Brain pericyte (primary cell): ENCODE results near the gene SSBP4.

Experiments used
- DNase-seq: peaks from one replicate; pipeline ENCODE4 v3.0.0-alpha.2; 2012; ENCODE audit warnings: low read depth, low spot score

SSBP4 gene

DNA sequence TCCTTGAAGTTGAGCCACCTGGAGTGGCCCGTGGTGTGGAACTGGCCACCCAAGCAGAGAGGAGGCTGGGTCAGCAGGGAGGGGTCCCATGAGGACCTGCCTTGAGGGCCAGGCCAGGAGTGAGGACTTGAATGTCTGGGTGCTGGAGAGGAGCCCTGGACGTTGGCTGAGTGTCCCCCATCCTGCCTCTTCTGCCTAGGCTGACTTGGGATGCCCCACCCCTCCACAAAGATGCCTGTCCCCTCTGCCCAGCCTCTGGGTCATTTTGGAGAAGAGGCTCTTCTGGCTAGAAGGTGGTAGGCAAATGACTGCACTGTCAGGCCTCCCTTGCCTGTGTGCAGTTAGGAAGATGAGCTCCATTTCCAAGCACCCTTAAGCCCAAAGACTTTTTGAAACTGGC lies 1.7 kb downstream of the SSBP4 start:
- DNase-seq = no peak

DNA sequence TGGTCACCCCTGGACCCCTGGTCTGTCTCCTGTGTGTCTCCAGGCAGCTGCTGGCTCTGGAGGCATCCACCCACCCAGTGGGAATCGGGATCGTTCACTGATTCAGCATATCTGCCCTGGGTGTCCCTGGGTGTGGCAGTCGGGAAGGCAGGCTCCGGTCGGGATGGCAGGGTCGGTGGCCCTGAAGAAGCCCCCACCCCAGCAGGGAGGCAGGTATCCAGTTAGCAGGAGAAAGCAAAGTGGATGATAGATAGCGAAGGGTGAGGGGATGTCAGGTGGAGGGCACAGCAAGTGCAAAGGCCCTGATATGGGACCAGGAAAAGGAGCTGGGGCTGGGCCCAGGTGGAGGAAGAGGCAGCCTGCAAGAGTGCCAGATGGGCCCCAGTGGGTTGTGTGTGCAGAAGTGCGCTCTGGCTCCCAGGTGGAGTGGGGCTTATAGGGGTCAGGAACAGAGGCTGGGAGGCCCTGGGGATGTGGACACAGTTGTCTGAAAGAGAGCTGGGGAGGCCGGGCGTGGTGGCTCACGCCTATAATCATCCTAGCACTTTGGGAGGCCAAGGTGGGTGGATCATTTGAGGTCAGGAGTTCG lies 2.3 kb downstream of the SSBP4 start:
- DNase-seq = no peak

DNA sequence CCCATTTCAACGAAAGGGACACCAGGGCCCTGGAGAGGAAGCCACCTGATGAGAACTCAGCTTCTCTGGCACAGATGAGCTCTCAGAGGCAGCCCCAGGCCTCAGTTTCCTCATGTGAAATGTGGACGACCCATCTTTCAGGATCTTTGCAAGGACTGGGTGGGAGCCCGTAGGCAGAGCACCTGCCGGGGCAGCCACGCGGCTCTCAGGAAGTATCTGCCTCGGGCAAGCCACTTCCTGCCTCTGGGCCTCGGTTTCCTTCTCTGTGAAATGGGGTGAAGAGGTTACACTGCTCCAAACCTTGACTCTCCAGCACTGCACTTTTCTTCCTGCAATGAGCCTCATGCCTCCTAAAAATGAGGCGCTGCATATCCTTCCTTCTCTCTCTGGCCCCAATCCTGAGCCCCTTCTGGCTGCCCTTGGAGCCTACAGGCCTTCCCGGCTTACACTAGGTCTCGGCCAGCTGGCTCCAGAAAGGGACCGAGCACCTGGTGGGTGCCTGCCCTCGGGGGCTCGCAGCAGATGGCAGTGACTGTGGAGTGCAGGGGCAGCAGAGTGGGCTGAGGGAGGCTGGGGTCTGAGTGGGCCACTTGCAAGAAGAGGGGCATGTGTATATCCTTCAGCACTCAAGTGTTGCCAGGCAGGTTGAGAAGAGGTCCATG lies 3.5 kb downstream of the SSBP4 start:
- no peak for DNase-seq

DNA sequence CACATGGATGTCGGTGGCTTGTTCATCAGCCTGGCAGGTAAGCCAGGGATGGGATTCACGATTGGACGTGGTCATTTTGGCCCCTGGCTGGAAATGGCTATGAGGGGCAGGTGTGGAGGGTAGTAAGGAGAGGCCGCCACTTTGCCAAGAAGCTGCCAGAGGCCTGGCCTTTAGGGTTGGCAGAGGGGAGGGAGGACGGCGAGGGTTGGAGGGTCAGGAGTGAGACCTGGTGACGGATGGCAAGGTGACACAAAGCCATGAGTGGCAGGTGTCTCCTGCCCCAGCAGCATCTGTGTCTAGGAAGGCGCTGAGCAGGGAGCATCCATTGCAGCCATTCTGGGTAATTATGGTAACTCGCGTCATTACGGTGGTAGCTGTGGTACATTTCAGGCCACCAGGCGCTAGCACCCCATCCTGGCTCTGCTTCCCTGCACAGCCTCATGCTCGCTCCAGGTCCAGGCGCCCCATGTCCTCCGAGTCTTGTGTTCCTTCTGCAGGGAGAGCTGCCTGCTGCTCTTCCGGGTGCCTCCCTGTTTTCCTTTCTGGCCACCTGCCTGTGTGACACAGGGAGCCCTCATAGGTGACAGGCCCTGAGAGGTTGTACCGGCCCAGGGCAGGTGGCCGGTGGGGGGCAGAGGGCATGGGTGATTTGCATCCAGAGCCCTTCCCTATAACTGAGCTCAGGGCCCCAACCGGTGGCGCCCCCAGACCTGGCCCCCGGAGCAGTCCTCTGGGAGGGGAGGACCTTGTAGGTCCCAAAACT lies 4.2 kb downstream of the SSBP4 start:
- no peak for DNase-seq

DNA sequence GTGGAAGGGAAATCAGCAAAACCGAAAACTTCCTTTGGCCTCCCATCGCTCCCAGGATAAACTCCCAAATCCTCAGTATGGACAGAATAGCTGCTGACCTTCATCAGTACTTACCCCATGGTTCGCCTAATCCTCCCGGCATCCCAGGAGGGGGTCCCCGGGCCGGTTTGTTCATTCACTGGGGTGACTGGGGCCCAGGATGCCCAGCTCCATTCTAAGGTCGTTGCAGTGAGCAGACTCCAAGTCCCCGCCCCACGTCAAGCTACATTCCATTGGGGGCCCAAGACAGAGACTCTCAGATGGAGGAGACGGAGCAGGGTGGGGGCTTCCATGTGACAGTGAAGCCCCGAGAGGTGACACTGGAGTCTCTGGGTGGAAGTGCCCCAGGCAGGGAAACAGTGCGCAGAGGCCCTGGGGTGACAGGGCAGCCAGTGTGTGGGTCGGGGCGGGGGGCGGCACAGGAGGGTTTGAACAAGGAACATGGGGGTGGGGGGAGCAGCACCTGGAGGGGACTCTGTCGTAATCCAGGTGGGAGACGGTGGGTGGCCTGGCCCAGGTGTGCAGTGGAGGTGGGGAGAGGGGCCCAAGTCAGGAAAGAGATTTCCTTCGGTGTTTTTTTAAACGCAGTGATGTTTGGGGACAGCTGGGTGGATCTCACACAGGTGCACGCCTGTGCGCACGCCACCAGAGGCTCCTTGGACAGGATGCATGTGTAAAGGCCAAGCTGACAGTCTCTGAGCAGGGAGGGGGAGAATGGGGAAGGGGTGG lies 5.1 kb downstream of the SSBP4 start:
- no peak for DNase-seq

DNA sequence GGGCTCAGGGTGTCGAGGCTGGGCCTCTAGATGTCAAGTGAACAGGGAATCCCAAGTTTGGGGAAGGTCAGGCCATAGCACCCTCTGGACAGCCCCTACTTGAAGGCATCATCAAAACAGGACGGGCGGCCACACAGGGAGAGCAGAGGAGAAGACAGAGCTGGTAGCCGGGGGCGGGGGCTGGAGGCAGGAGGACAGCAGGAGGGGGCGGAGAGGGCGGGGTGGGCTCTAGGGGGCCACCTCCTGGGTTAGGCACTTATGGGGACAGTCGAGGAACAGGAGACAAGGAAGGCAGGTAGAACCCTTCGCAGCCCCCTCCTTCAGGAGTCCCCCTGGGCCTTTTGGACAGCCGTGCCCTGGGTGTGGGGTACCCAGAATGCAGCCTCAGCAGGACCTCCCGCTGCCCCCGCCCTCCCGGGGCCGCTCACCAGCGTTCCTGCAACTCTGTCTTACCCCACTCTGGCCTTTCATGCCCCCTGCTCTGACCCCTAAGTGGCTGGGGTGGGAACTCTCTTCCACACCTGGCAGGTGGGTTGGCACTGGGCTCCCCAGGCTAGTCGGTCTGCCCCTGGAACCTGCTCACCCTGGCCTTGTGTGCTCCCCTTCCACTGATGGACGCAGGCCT lies 5.8 kb downstream of the SSBP4 start:
- no peak for DNase-seq

DNA sequence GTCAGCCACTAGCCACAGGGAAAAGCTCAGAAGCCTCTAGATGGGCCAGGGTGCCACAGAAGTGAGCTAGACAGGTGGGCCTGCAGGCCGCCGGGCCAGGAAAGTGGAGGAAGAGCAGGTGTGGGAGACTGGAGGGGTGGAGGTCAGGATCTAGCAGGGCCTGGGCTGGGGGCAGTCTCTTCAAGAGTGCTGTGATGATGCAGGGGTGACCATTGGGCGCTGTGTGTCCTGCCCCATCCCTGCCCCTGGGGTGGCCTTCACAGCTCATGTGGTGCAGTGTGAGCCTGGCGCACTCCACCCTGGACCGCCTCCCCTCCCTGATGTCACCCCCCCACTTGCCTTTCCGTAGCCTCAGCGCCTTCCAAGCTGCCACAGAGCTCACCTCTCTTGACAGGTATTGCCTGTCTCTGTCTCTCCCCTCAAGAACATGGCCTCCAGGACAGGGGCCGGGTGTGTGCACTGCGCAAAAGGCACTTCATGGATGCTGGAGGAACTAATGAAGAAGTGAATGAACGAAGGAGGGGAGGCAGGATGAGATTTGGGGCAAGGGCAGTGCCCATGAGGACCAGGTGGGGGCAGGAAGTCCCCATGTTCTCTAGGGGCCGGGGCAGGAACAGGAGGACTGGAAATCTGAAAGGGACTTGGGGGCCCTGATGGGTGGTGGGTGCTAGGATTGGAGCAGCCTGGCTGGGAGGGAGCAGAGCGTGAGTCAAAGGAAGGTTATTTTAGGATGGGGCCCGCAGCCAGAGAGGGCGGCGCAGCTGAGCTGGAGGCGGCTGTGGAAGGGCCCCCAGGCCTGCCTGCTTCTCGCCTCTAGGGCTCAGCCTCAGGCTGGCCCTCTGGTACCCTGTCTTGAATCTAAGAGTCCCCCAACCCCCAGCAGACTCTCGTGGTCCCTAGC lies 6.6 kb downstream of the SSBP4 start:
- no peak for DNase-seq

DNA sequence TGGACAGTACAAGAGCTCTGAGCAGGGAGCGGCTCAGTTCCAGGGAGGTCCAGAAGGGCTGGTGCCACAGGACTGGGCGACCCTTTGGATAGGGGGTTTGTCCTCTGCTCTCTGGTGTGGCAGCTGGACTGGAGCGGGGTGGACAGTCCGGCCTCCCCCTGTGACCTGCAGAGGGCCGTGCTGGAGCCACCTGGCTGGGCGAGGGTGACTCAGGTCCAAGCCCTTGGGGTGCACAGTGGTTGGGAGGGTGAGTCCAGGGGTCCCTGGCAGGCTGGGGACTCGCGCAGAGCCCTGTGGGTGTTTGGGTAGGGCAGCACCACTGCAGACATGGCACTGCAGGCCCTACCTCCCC lies 7.2 kb downstream of the SSBP4 start:
- no peak for DNase-seq

DNA sequence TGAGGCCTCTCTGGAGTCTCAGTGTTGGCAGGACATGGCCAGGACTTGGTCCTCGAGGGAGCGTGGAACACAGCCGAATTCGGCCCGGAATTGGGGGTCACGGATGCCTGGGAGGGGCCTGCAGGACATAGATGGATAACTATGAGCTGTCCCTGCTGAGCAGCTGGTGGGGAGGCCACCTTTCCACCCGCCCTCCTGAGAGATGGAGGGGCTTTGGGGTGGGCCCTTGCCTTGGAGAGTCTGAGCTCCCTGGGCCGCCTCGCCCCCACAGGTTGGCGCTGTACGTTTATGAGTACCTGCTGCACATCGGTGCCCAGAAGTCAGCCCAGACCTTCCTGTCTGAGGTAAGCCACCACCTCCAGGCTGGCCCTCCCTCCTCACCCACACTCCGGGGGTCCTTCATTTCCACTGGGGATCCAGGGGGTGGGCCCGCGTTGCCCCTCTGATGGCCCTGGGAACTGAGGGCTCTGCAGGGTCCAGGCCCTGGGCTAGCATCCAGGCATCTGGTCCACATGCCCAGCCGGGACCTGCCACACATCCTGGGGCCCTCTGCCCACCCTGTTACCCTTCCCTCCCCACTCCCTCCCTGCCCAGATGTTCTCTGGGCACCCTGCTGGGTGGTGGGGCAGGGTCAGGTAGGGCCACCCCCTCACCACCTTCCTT lies 8.0 kb downstream of the SSBP4 start:
- no peak for DNase-seq

DNA sequence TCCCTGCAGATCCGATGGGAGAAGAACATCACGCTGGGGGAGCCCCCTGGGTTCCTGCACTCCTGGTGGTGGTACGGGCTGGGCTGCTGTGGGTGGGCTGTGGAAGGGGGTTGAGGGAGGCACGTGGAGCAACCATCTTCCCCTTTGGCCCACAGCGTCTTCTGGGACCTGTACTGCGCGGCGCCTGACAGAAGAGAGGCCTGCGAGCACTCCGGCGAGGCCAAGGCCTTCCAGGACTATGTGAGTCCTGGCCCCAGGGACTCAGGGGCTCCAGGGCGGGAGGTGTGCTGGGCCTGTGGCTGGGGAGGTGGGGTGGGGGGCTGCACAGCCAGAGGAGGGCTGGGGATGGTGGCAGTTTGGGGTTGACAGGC lies 8.5 kb downstream of the SSBP4 start:
- DNase-seq = no peak

DNA sequence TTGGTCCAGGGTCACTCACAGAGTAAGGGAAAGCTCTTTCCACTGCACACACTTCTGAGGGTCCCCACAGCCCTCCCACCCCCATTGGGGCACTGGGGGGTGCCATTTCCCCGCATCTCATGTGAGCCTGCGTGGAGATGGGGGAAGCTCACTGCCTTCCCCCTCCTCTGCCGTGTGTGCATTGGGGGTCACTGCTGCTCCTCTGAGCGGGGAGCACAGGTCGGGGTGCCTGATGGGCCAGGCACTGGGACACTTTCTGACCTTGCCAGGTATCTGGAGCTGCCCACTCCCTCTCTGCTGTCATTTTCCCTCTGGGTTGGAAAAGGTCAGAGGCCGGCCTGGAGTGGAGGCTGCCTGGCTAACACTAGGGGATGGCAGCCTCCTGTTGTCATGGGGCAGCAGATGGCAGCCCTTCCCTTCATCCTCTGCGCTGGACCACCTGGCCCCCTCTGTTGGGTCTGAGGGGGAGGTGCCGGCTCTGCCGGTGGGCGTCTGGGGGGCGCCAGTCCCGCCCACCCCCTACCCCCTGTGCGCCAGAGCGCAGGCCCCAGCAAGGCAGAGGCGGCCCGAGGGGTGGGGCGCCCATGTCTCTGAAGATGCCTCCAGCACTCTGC lies 9.1 kb downstream of the SSBP4 start:
- DNase-seq = no peak

DNA sequence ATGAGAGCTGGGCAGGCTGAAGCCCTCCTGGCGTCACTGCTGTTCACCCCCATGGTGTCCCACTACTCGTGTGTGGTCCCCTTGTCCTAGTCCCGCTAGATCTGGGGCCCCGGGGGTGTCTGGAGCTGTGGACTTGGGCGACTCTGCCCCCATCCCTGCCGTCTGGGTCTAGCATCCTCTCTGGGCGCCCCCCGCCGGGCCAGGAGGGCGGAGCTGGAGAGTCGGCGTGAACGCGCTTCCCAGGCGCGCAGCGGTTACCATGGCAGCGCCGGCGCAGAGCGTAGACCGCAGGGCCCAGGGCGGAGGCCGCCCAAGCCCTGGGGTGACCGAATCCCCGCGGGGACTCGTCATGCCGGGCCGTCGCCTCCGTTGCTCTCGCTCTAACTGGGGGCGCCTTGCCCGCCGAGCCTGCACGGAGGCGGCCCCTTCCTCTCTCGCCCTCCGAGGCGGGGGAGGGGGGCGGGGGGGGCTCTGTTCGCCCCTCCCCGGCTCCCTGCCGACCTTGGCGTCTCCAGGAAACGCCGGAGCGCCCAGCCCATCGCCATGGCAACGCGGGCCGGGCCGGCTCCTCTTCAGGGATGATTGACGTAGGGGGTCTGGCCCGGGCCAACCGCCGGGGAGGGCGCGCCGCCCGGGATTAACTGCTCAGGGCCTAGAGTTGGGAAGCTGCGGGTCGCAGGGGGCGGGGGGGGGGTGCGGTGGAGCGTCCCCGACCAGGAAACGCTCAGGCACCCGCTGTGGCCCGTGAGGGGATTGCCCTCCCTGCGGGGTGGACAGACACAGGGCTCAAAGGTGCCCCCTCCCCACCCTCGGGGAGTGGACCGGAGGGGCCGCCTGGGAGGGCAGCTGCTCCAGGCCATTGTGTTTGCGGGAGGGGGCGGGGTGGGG lies 9.8 kb downstream of the SSBP4 start:
- DNase-seq = peak; percentile 68

DNA sequence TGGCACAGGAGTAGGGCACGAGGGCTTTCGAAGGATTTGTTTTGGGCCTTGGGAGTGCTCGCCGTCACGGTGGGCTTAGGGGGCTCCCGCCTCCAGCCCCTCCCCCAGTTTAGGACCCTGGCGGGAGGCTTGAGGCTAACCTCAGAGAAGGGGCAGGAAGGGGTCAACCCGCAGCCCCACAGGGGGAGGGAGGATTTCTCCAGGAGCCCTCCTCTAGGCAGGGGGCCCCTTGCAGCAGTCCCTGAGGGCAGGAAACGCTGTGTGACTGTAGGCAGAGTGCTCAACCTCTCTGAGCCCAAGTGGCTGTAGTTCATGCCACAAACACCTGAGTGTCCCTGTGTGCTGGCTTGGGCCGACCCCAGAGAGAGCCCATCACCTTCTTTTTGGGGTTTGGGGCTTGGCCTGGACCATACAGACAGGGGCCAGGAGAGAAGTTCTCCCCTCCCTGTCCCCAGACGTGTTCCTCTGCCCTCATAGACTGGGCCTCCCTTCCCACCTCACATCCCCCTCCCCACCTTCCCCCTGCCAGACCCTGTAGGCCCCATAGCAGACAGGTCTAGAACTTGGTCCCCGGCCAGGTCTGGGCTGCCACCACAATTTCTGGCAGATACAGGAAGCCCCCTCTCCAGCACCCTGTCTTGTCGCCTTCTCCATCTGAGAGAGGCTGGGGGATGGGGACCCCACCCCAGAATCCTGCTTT lies 10.7 kb downstream of the SSBP4 start:
- no peak for DNase-seq

DNA sequence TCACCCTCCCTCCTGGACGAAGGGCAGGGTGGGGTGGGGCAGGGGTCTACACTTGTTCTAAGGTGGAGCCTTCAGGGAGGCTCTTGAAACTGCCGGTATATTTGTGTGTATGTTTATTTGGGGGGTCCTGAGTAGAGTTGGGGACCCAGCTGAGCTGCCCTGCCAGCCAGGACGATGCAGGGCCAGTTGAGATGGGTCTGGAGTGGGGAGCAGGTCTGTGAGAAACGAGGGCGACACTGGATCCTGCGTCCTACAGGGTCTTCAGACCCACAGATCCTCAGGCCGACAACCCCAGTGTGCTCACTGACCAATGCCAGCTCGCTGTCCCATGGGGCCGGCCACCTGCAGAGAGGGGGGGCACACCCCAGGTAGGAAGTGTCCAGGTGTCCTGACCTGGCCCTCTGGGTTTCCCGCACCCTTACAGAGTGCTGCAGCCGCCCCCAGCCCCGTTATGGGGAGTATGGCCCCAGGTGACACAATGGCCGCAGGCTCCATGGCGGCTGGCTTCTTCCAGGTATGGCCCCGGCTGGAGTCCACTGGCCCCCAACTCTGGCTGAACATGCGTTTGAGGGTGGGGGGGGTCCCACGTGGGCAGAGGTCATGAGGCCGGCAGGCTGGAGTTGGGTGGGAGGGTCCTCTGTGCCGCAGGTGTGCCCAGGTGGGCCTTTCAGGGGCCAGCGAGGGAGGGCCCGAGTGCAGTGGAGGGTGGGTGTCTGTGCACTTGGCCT lies 11.4 kb downstream of the SSBP4 start:
- DNase-seq = no peak

DNA sequence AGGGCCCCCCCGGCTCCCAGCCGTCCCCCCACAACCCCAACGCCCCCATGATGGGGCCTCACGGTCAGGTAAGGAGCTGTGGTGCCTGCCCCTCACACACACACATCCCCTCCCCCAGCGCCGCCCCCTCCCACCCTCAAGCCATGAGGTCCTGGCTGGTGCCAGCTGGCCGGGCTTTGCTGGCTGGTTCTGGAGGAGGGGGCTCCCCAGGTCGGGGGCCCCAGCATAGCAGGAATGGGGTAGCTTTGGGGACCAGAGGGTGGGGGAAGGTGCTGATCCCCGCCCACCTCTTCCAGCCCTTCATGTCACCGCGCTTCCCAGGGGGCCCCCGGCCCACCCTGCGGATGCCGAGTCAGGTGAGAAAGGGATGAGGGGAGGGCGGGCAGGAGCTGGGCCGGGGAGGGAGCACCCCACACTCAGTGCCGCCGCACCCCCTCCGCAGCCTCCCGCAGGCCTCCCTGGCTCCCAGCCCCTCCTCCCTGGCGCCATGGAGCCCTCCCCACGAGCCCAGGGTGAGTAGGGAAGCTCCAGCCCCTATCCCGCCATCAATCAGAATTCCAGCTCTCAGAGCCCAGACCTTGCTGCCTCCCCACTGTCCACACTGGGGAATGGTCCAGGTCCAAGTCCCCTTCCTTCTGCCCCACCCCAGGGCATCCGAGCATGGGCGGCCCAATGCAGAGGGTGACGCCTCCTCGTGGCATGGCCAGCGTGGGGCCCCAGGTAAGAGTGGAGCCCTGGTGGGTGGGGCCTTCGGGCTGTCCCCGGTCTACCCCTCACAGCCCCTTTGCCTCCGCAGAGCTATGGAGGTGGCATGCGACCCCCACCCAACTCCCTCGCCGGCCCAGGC lies 12.4 kb downstream of the SSBP4 start:
- no peak for DNase-seq

DNA sequence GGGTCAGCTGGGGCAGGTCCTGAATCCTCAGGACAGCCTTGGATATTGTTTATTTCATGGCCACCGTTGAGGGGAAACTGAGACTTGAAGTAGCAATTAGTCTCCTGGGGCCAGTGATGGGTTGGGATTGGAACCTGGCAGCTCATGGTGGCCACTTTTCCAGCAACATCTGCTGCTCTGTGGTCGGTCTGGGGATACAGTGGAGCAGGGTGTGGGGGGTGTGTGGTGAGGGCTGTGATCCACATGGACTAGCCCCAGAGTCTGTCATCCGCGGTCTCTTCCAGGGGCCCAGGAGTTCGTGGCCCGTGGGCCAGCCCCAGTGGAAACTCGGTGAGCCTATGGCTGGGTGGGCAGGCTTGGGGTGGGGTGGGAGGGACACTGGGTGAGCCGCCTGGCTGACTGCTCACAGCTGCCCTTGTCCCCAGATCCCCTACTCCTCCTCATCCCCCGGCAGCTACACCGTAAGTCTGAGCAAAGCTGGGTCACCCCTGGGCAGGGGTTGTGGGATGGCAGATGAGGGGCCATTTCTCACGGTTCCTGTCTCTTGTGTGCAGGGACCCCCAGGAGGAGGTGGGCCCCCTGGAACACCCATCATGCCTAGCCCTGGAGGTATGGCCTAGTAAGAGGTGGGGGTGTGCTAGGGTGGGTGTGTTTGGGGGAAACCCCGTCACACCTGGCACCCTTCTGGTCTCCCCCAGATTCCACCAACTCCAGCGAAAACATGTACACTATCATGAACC lies 13.2 kb downstream of the SSBP4 start:
- no peak for DNase-seq
